K562 (cell line): ENCODE measurements around the gene CACNG3. TPM values are rescaled to one million over a fixed set of nuclear protein-coding genes. Genes with fewer than 3 reads are reported as not detected.

Source experiments
- ATAC-seq: fragments of 200-7000 bp; cut with Tn5 transposase; 3 replicates; pipeline ENCODE4 v1.9.1; 2020; ENCODE audit warnings: moderate library complexity
- BruUV-seq: library from RNA; stranded (reverse); fragments of 400-500 nt; replicated peaks from 2 replicates; lab custom pipeline; 2021; lab: Mats Ljungman, UMichigan
- CTCF ChIA-PET: fragments of 300-600 bp; formaldehyde crosslinking; extraction: SDS; loops from one replicate; lab custom pipeline; 2021; ENCODE audit warnings: low intra/inter-chr PET ratio; lab: Yijun Ruan, JAX
- POLR2A ChIA-PET: fragments of 300-600, 350-650 bp; sonication (Branson Sonifier 250); formaldehyde crosslinking; extraction: SDS; loops from one replicate; lab custom pipeline; 2021; ENCODE audit warnings: antibody characterized with exemption, inconsistent platforms; lab: Yijun Ruan, JAX
- DNase-seq, 4 experiments: peaks; one replicate each; pipeline versions ENCODE4 v3.0.0 to v3.0.0-alpha.2; 2011 to 2018; ENCODE audit warnings: low spot score in 3 of 4, mixed read lengths in 3 of 4; ENCODE audit errors: extremely low read depth in 1 of 4
- FAIRE-seq: peaks from 2 replicates; lab custom pipeline; 2011; peaks lifted over from hg19 to GRCh38; lab: Jason Lieb, UNC
- H2AFZ ChIP-seq: 2 replicates; pipeline ENCODE4 v1.6.0; 2011; ENCODE audit warnings: low read depth, low read length, control low read depth, inconsistent platforms
- H3K27ac ChIP-seq: fragments of 200-600 bp; 3 replicates; pipeline ENCODE4 v1.8.0; 2011; ENCODE audit warnings: low read depth, mild to moderate bottlenecking, control low read depth, inconsistent platforms, low read length, moderate library complexity, mixed read lengths; ENCODE audit errors: extremely low read depth
- H3K27me3 ChIP-seq, 2 experiments: fragments of 300-600 bp in 1 of 2; 2 replicates in 1 of 2; 3 replicates in 1 of 2; pipeline versions ENCODE4 v1.6.0 to v1.8.0; 2011; ENCODE audit warnings: inconsistent platforms in 2 of 2, low read length in 2 of 2, mild to moderate bottlenecking in 1 of 2, mixed read lengths in 1 of 2, moderate library complexity in 1 of 2; ENCODE audit not compliant: control insufficient read depth in 2 of 2, insufficient read depth in 2 of 2
- H3K36me3 ChIP-seq: fragments of 300-600 bp; 3 replicates; pipeline ENCODE4 v1.8.0; 2011; ENCODE audit warnings: mild to moderate bottlenecking, low read length, inconsistent platforms; ENCODE audit not compliant: control insufficient read depth, insufficient read depth
- H3K4me1 ChIP-seq, 2 experiments: fragments of 200-600 bp in 1 of 2; replicated peaks in 1 of 2; 2 replicates in 1 of 2; 3 replicates in 1 of 2; pipeline versions ENCODE4 v1.5.1 to v1.8.0; 2011; ENCODE audit warnings: inconsistent platforms in 2 of 2, low read length in 2 of 2, mild to moderate bottlenecking in 1 of 2, mixed read lengths in 1 of 2, moderate library complexity in 1 of 2; ENCODE audit not compliant: control insufficient read depth in 2 of 2, insufficient read depth in 2 of 2
- H3K4me2 ChIP-seq: 2 replicates; pipeline ENCODE4 v1.6.1; 2011; ENCODE audit warnings: low read length, control low read depth, inconsistent platforms, mixed read lengths; ENCODE audit not compliant: insufficient read depth
- H3K4me3 ChIP-seq: fragments of 200-600 bp; sonication (generic), shearing (Covaris generic); 2 replicates; pipeline ENCODE4 v1.5.1; 2016; ENCODE audit warnings: control low read depth, inconsistent platforms
- H3K79me2 ChIP-seq: fragments of 200-600 bp; 3 replicates; pipeline ENCODE4 v1.8.0; 2011; ENCODE audit warnings: low read length, inconsistent platforms; ENCODE audit not compliant: control insufficient read depth, insufficient read depth
- H3K9ac ChIP-seq, 2 experiments: 2 replicates each; pipeline versions ENCODE4 v1.6.0 to v1.6.1; 2011; ENCODE audit warnings: low read depth in 2 of 2, low read length in 2 of 2, control low read depth in 1 of 2, inconsistent platforms in 1 of 2, mild to moderate bottlenecking in 1 of 2, mixed read lengths in 1 of 2; ENCODE audit not compliant: insufficient read depth in 1 of 2
- H3K9me1 ChIP-seq: one replicate; pipeline ENCODE4 v1.6.0; 2011; ENCODE audit warnings: inconsistent platforms, mild to moderate bottlenecking, low read length, moderate library complexity; ENCODE audit not compliant: control insufficient read depth, insufficient read depth
- H3K9me3 ChIP-seq: replicated peaks from 2 replicates; pipeline ENCODE4 v1.5.1; 2011; ENCODE audit warnings: low read depth, low read length, inconsistent platforms; ENCODE audit not compliant: control insufficient read depth, insufficient read depth
- H4K20me1 ChIP-seq: replicated peaks from 2 replicates; pipeline ENCODE4 v1.6.1; 2011; ENCODE audit warnings: low read length, inconsistent platforms, mixed read lengths; ENCODE audit not compliant: control insufficient read depth, insufficient read depth
- RFX1 ChIP-seq: fragments of 450-650 bp; IDR thresholded peaks from 2 replicates; pipeline ENCODE4 v1.6.1; 2016; ENCODE audit warnings: mild to moderate bottlenecking, moderate library complexity
- TAF7 ChIP-seq: fragments of 450-650 bp; IDR thresholded peaks from 2 replicates; pipeline ENCODE4 v1.6.1; 2016; ENCODE audit warnings: missing genetic modification characterization, missing compliant biosample characterization
- WGBS: fragments of 100-300 bp; shearing (Covaris generic); methylation state at CpG from one replicate; pipeline ENCODE4 v1.1.6; 2016; ENCODE audit warnings: low coverage, mixed read lengths; ENCODE audit not compliant: insufficient coverage; ENCODE audit errors: missing lambda C conversion rate; 5-methylcytosine and 5-hydroxymethylcytosine counted together
- in situ Hi-C: fragments of 300-500 bp; cut with MboI; formaldehyde crosslinking; loops from 4 replicates; pipeline ENCODE4 v1.15.0; 2018; ENCODE audit warnings: inconsistent platforms, mixed read lengths
- intact Hi-C: fragments of 100-400 bp; cut with micrococcal nuclease; formaldehyde crosslinking; loops from 2 replicates; pipeline ENCODE4 v1.14.2; 2022
- polyA plus RNA-seq, 8 experiments: library from polyadenylated mRNA; depleted of rRNA in 4 of 8; stranded (reverse) in 5 of 8; unstranded in 3 of 8; fragments of >200 nt; fragmentation: Nextera tagmentation in 2 of 8; fragmentation: Illumina TruSeq in 1 of 8; extraction: Ambion mirVana in 2 of 8; extraction: Trizol in 1 of 8; gene quantifications; 2 replicates each; pipeline versions ENCODE4 v1.2.1 to v1.2.3, GENCODE V29; 2011 to 2014; ENCODE audit warnings: inconsistent platforms in 1 of 8, missing spikeins in 1 of 8
- total RNA-seq, 7 experiments: library from RNA; depleted of rRNA in 6 of 7; stranded (reverse); fragments of >200 nt in 6 of 7; fragmentation: Illumina TruSeq in 2 of 7; extraction: Trizol in 2 of 7; gene quantifications; 2 replicates each; pipeline versions ENCODE4 v1.2.1 to v1.2.3, GENCODE V29; 2011 to 2021; ENCODE audit warnings: low replicate concordance in 1 of 7
- TF ChIP-seq, protein P1 (sequence below): fragments of 150-350 bp; IDR thresholded peaks from 2 replicates; pipeline ENCODE4 v1.6.1; 2014; ENCODE audit warnings: low read depth, mild to moderate bottlenecking, low read length, borderline replicate concordance

Gene CACNG3
- total and polyA plus RNA-seq, 9 of the 15 experiments (the other 6 are each of a cell fraction or from before 2014, with no cell fraction given) = not detected

DNA sequence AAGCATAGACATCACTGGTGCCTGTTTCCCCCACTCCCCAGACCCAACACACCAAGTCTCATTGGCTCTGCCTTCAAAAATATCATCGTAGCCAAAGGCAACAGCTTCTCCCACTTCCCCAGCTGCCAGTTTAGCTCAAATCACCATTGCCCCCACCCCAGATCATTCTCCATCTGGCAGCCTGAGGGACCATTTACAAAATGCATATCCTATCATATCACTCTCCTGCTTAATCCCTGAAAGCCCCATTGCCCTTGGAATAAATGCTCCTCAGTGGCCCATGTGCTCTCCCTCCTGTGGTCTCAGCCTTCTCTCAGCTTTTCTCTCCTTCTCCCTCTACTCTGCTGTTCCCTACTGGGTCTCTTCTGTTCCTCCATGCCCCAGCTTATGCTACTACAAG, 68.3 kb downstream of the CACNG3 start (continued):
- TF ChIP-seq, protein P1, sequence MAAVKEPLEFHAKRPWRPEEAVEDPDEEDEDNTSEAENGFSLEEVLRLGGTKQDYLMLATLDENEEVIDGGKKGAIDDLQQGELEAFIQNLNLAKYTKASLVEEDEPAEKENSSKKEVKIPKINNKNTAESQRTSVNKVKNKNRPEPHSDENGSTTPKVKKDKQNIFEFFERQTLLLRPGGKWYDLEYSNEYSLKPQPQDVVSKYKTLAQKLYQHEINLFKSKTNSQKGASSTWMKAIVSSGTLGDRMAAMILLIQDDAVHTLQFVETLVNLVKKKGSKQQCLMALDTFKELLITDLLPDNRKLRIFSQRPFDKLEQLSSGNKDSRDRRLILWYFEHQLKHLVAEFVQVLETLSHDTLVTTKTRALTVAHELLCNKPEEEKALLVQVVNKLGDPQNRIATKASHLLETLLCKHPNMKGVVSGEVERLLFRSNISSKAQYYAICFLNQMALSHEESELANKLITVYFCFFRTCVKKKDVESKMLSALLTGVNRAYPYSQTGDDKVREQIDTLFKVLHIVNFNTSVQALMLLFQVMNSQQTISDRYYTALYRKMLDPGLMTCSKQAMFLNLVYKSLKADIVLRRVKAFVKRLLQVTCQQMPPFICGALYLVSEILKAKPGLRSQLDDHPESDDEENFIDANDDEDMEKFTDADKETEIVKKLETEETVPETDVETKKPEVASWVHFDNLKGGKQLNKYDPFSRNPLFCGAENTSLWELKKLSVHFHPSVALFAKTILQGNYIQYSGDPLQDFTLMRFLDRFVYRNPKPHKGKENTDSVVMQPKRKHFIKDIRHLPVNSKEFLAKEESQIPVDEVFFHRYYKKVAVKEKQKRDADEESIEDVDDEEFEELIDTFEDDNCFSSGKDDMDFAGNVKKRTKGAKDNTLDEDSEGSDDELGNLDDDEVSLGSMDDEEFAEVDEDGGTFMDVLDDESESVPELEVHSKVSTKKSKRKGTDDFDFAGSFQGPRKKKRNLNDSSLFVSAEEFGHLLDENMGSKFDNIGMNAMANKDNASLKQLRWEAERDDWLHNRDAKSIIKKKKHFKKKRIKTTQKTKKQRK = no peak

DNA sequence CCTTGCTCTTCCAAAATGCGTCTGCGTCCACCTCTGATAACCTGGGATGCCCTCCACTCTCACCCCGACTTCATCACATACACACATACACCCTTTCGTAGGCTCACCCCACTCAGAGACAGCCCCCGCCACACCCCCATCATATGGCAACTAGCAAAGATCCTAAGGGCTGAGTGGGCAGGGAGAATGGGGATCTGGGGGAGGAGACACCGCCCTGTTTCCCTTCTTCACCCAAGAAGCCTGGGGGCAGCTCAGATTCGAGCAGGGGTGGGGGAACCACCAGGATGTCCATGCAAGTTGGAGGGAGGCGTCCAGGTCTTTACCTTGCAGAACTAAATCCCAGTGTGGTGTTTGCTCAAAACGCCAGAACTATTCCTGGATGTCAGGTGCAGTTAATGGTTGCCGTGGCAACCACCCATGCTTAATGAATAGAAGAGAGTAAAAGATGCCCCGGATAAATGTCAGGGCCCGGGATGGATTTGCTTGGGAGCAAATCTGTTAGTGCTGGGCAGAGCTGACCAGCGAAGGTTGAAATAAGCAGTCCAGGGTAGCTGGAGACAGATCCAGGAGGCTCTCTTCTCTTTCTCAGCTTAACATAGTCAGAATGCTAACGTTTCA, 72.8 kb downstream of the CACNG3 start:
- Histone ChIP-seq H3K9me1 (no peaks in the 10 kb centered on the region), H4K20me1 (no peaks in the 10 kb centered on the region), H3K79me2 (no peaks in the 10 kb centered on the region), H3K9ac (no peak overlapping the region), H3K4me3 (no peak overlapping the region), H3K27ac (no peak overlapping the region), H3K27me3 (peaks cover 9 to 34% of the 10 kb centered on the region in 2 experiments; a peak in 4 of 5 replicates), H3K4me2 (no peak overlapping the region), H2AFZ (no peak overlapping the region), H3K4me1 (no peaks in the 10 kb centered on the region), H3K9me3 (no peaks in the 10 kb centered on the region), H3K36me3 (no peaks in the 10 kb centered on the region)
- WGBS = under 1% methylated on average over 14 of the region's 14 CpGs
- POLR2A ChIA-PET = interaction anchor here (0.6 kb wide), 1 partner anchor 38 kb away, joined by 3 read pairs; no protein-coding TSS in a partner anchor
- no peak for ATAC-seq
- intact Hi-C loops = no loop called here
- CTCF ChIA-PET = no interaction called here
- FAIRE-seq = no peak
- TF ChIP-seq RFX1 (peak; percentile 51), TAF7 (no peak)
- BruUV-seq = no TSS peak
- in situ Hi-C loops = no loop called here
- no peak for DNase-seq
